HG03457 (cell line): Measurements from ENCODE around the gene MBP.

Experiments
- ATAC-seq: cut with Tn5 transposase; IDR thresholded peaks from one replicate; pipeline ENCODE4 v1.9.1; 2021; ENCODE audit warnings: moderate number of reproducible peaks; ENCODE audit not compliant: unreplicated experiment

The MBP gene

GRCh38 chr18:77132369-77133050 is at the start of gene MBP:
MBP (minus strand) TSS chr18:77132783; CDS start chr18:77105261, 27,522 bp downstream.
- peak; percentile 47 for ATAC-seq

- no peak for ATAC-seq
Observed at GRCh38 chr18:77181950-77182707, 49.5 kb upstream of the MBP start.

- no peak for ATAC-seq
Observed at GRCh38 chr18:77178559-77178958, 46.0 kb upstream of the MBP start.

GRCh38 chr18:77177009-77177408 is 44.4 kb upstream of the MBP start:
- ATAC-seq = no peak

- no peak for ATAC-seq
Observed at GRCh38 chr18:77173275-77174030, 40.9 kb upstream of the MBP start.

- no peak for ATAC-seq
Observed at GRCh38 chr18:77170890-77171410, 38.4 kb upstream of the MBP start.

GRCh38 chr18:77168811-77169311 is 36.3 kb upstream of the MBP start:
- no peak for ATAC-seq

GRCh38 chr18:77167251-77167650 is 34.7 kb upstream of the MBP start:
- ATAC-seq = no peak

GRCh38 chr18:77166523-77166922 is 33.9 kb upstream of the MBP start:
- ATAC-seq = no peak

- ATAC-seq = no peak
Observed at GRCh38 chr18:77165503-77166188, 33.1 kb upstream of the MBP start.

- no peak for ATAC-seq
Observed at GRCh38 chr18:77164763-77165485, 32.3 kb upstream of the MBP start.

GRCh38 chr18:77164026-77164425 is 31.4 kb upstream of the MBP start:
- ATAC-seq = no peak

- ATAC-seq = no peak
Observed at GRCh38 chr18:77162580-77162979, 30.0 kb upstream of the MBP start.

- no peak for ATAC-seq
Observed at GRCh38 chr18:77161961-77162360, 29.4 kb upstream of the MBP start.

- no peak for ATAC-seq
Observed at GRCh38 chr18:77161383-77161782, 28.8 kb upstream of the MBP start.

- no peak for ATAC-seq
Observed at GRCh38 chr18:77160515-77160914, 27.9 kb upstream of the MBP start.

- ATAC-seq = no peak
Observed at GRCh38 chr18:77157312-77157711, 24.7 kb upstream of the MBP start.

- ATAC-seq = no peak
Observed at GRCh38 chr18:77155031-77155430, 22.4 kb upstream of the MBP start.

- no peak for ATAC-seq
Observed at GRCh38 chr18:77153404-77153803, 20.8 kb upstream of the MBP start.
